Measurements from ENCODE around the gene ZNF516.

The ZNF516 gene

GRCh38 chr18:76486038-76486437 lies 9.0 kb downstream of the ZNF516 start:
- TF ChIP-seq, protein P1, sequence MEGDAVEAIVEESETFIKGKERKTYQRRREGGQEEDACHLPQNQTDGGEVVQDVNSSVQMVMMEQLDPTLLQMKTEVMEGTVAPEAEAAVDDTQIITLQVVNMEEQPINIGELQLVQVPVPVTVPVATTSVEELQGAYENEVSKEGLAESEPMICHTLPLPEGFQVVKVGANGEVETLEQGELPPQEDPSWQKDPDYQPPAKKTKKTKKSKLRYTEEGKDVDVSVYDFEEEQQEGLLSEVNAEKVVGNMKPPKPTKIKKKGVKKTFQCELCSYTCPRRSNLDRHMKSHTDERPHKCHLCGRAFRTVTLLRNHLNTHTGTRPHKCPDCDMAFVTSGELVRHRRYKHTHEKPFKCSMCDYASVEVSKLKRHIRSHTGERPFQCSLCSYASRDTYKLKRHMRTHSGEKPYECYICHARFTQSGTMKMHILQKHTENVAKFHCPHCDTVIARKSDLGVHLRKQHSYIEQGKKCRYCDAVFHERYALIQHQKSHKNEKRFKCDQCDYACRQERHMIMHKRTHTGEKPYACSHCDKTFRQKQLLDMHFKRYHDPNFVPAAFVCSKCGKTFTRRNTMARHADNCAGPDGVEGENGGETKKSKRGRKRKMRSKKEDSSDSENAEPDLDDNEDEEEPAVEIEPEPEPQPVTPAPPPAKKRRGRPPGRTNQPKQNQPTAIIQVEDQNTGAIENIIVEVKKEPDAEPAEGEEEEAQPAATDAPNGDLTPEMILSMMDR (IDR thresholded peaks at IDR 0.05; ENCODE audit: control insufficient read depth, extremely low read depth, insufficient read depth): no peak
- no peak overlapping the region for H3K4me3 ChIP-seq (ENCODE audit: low read depth, low read length)
- no peak for DNase-seq (ENCODE audit: low read depth)

DNA sequence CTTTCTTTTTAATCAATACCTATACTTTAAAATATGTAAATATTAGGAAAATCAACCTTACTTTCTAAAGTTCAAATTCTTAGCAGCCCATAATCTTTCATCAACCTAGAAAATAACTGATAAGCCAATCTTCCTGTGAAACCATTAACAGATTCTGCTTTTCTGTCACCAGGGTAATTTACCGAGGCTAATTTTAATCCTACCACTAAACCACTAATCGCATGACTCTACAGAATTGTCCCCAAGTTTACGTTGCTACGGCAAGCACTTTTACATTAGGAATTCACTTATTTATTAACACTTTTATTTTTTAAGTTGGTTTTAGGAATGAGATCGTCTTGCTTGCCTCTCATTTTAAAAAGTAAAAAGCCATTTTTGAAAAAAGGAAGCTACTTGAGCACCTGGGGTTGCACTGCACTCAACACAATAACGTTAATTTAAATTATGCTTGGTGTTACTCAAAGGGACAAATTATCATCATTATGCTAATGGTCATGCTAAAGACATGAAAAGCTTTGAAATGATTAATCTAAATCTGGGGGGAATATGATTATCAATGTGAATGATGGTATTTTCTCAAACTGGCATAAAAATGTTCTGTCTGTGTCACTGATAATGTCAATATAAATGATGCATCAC lies 10.2 kb downstream of the ZNF516 start:
- no peak for DNase-seq (ENCODE audit: low read depth)
- H3K4me3 ChIP-seq (ENCODE audit: low read depth, low read length): no peak overlapping the region
- TF ChIP-seq, protein P1 (IDR thresholded peaks at IDR 0.05; ENCODE audit: control insufficient read depth, extremely low read depth, insufficient read depth): no peak

DNA sequence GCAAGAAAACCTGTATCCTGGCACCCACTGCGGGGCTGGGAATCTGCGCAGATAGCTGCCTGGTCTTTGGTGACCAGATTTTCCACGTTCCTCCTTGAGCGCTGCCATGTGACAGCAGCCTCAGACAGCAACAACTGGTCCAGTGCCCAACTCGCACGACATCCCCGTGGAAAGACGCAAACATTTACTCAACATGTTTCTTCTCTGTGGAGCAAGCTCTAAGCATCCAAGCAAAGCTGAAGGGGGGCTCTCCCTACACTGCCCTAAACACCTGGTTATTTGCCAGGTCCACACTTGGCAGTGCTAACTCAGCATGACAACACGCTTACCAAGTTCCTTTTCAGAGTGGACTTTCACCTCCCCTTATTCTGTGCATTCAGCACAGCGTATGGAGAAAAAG lies 11.3 kb downstream of the ZNF516 start:
- no peak overlapping the region for H3K4me3 ChIP-seq (ENCODE audit: low read depth, low read length)
- DNase-seq (ENCODE audit: low read depth): no peak
- TF ChIP-seq, protein P1 (IDR thresholded peaks at IDR 0.05; ENCODE audit: control insufficient read depth, extremely low read depth, insufficient read depth): no peak

DNA sequence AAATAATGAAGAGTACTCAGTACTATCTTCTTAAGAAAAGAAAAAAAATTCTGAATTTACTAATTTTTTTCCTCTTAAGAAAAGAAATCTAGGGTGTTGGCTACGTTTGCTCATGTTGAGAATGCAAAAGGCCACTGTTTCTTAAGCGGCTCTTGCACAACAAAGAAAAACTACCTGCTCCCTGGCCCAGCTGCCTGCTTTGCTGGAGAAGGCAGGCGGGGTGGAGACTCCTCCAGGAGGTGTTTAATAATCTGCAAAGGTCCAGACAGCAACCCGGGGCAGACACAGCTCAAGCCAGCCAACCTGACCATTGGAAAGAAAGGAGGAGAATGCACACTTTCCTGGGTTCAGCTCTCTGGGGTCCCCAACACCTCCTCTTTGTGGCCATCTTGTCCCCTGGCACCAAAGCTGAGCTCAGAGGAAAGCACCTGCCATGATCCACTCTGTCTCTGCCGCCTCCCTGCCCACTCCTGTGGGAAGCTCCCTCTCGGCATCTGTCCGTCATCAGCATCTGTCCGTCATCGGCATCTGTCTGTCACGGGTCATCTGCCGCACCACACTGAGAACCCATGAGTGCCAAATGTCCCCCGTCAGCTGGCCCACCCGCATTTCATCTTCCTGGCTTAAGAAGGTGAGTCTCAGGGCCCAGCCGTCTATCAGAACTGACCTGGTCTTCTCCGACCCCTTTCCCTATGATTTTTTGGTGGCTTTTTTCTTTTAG lies 11.9 kb downstream of the ZNF516 start:
- TF ChIP-seq, protein P1 (IDR thresholded peaks at IDR 0.05; ENCODE audit: control insufficient read depth, extremely low read depth, insufficient read depth): no peak
- no peak for DNase-seq (ENCODE audit: low read depth)
- no peak overlapping the region for H3K4me3 ChIP-seq (ENCODE audit: low read depth, low read length)

GRCh38 chr18:76482267-76482666 lies 12.8 kb downstream of the ZNF516 start:
- TF ChIP-seq, protein P1 (IDR thresholded peaks at IDR 0.05; ENCODE audit: control insufficient read depth, extremely low read depth, insufficient read depth): no peak
- no peak overlapping the region for H3K4me3 ChIP-seq (ENCODE audit: low read depth, low read length)
- DNase-seq (ENCODE audit: low read depth): no peak

DNA sequence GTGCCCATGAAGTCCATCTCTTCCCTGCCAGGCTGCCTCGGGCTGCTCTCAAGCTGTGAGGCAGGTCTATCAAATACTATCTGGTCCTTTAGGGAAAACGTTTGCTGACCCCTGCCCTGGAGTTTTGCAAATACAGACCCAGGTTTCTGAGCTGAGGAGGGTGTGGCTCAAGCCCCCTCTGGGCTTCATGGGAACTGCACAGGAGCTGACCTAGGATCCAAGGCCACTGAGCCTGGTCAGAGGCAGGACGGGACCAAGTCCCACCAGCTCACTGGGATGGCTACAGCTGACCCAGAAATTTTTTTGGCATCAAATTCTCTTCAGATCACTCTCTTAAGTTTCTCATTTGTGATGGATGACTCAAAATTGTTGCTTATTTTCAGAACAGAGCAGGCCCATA lies 14.1 kb downstream of the ZNF516 start:
- TF ChIP-seq, protein P1 (IDR thresholded peaks at IDR 0.05; ENCODE audit: control insufficient read depth, extremely low read depth, insufficient read depth): no peak
- no peak for DNase-seq (ENCODE audit: low read depth)
- no peak overlapping the region for H3K4me3 ChIP-seq (ENCODE audit: low read depth, low read length)
